Glutamatergic neuron (in vitro differentiated cells): ENCODE measurements around the gene PLEKHG5. TPM values are rescaled to one million over a fixed set of nuclear protein-coding genes. Genes with fewer than 3 reads are reported as not detected.
"Not testable (repeated sequence)": the region's sequence is repeated elsewhere in the genome, so short reads cannot be mapped to it uniquely, and the experiment has no call there.

Experiments used
- DNase-seq: peaks from one replicate; pipeline ENCODE4 v3.0.0; 2022
- H3K27ac Mint-ChIP-seq: one replicate; pipeline ENCODE4 v1.8.0; 2020; ENCODE audit warnings: mild to moderate bottlenecking, mixed read lengths, inconsistent platforms; ENCODE audit not compliant: unreplicated experiment
- H3K27me3 Mint-ChIP-seq: one replicate; pipeline ENCODE4 v1.8.0; 2020; ENCODE audit warnings: mild to moderate bottlenecking, moderate library complexity, mixed read lengths, inconsistent platforms; ENCODE audit not compliant: unreplicated experiment
- H3K36me3 Mint-ChIP-seq: one replicate; pipeline ENCODE4 v1.8.0; 2020; ENCODE audit warnings: mild to moderate bottlenecking, mixed read lengths, inconsistent platforms; ENCODE audit not compliant: unreplicated experiment
- H3K4me1 Mint-ChIP-seq: one replicate; pipeline ENCODE4 v1.8.0; 2020; ENCODE audit warnings: mild to moderate bottlenecking, low read depth, mixed read lengths, inconsistent platforms; ENCODE audit not compliant: unreplicated experiment
- H3K4me3 Mint-ChIP-seq: one replicate; pipeline ENCODE4 v1.8.0; 2020; ENCODE audit warnings: mild to moderate bottlenecking, mixed read lengths, inconsistent platforms; ENCODE audit not compliant: unreplicated experiment
- H3K9me3 Mint-ChIP-seq: one replicate; pipeline ENCODE4 v1.8.0; 2020; ENCODE audit warnings: mild to moderate bottlenecking, moderate library complexity, mixed read lengths, inconsistent platforms; ENCODE audit not compliant: unreplicated experiment
- total RNA-seq: library from RNA; stranded (reverse); fragmentation: NEBNext Ultra II Directional; extraction: Animal tissue kit (Norgen Biotek cat#: 25700); gene quantifications from one replicate; pipeline ENCODE4 v1.2.1, GENCODE V29; 2021; ENCODE audit not compliant: unreplicated experiment
- TF ChIP-seq, protein P1 (sequence below): fragments of 200-600 bp; sonication (generic); IDR thresholded peaks from one replicate; pipeline ENCODE4 v1.5.0; 2021; ENCODE audit not compliant: partially characterized antibody, unreplicated experiment

The PLEKHG5 gene
- total RNA-seq, 1 donor from 2014 or later, result 53.0 TPM

DNA sequence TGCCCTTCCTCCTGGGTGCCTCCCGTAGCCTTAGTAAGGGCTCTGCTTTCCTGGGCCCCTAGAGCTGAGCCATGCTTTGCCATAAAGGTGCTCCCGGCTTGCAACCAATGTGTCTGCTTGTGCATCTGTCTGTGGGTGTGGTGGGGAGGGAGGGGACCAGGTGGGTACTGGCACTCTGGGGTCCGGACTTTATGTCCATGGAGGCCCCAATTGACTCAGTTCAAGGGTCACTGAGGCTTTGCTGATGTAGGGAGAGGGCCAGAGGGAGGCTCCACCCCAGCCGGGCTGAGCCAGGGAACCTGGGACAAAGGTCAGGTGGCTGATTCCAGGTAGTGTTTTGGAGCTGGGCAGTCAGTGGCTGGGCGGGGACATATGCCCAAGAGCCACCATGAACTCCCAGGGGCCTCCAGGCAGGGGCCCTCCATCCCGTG lies 40.5 kb downstream of the PLEKHG5 start:
- Mint-ChIP-seq H3K36me3 (no peaks in the 10 kb centered on the region), H3K4me3 (no peak overlapping the region), H3K4me1 (peaks cover 10% of the 10 kb centered on the region), H3K9me3 (no peaks in the 10 kb centered on the region), H3K27ac (no peak overlapping the region), H3K27me3 (peaks cover 21% of the 10 kb centered on the region)
- TF ChIP-seq, protein P1, sequence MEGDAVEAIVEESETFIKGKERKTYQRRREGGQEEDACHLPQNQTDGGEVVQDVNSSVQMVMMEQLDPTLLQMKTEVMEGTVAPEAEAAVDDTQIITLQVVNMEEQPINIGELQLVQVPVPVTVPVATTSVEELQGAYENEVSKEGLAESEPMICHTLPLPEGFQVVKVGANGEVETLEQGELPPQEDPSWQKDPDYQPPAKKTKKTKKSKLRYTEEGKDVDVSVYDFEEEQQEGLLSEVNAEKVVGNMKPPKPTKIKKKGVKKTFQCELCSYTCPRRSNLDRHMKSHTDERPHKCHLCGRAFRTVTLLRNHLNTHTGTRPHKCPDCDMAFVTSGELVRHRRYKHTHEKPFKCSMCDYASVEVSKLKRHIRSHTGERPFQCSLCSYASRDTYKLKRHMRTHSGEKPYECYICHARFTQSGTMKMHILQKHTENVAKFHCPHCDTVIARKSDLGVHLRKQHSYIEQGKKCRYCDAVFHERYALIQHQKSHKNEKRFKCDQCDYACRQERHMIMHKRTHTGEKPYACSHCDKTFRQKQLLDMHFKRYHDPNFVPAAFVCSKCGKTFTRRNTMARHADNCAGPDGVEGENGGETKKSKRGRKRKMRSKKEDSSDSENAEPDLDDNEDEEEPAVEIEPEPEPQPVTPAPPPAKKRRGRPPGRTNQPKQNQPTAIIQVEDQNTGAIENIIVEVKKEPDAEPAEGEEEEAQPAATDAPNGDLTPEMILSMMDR, result no peak
- DNase-seq, result no peak

DNA sequence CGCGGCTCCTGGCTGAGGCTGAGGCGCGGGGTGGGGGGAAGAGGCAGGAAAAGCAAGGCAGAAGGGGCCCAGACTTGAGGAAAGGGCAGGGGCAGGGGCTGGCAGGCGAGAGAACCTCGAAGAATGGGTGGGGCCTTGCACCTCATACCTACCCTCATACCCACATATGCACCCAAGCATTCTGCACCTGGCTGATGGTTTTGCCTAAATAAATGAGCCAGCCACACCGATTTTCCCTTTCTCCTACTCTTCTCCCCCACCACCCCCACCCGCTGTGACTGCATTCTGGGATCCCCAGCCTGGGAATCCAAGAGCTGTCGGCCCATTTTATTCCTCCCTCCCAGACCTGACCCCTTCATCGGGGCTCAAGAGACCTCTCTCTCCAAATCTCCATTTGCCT lies 41.0 kb downstream of the PLEKHG5 start:
- not testable (repeated sequence) for H3K27ac Mint-ChIP-seq, H3K4me3 Mint-ChIP-seq, DNase-seq, H3K9me3 Mint-ChIP-seq, H3K36me3 Mint-ChIP-seq
- Mint-ChIP-seq H3K27me3 (peaks cover 19% of the 10 kb centered on the region), H3K4me1 (peaks cover 10% of the 10 kb centered on the region)

DNA sequence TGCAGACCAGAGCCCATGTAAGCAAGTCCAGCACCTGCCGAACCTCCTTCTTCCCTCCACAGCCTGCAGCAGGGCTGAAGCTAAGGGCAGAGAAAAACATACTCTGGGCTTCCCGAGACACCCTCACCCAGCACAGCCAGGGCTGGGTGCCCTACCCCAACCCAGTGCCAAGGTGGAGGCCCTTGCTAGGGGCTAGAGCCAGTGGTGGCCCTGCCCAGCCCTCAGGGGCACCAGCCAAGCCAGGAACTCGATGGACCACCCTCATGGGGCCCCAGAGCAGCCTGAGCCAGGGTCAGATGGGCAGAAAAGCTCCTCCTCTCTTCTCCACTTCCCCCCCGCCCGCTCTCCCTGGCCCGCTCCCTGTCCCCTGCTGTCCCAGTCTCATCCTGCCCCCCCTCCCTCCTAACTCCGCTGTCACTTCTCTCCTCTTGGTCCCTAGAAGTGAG lies 41.4 kb downstream of the PLEKHG5 start:
- no peaks in the 10 kb centered on the region for H3K9me3 Mint-ChIP-seq
- H3K27me3 Mint-ChIP-seq, result peaks cover 21% of the 10 kb centered on the region
- no peaks in the 10 kb centered on the region for H3K36me3 Mint-ChIP-seq
- H3K4me1 Mint-ChIP-seq, result peaks cover 11% of the 10 kb centered on the region
- no peak overlapping the region for H3K4me3 Mint-ChIP-seq
- peak overlapping the region; percentile 22 for H3K27ac Mint-ChIP-seq
- TF ChIP-seq, protein P1, result no peak
- no peak for DNase-seq

DNA sequence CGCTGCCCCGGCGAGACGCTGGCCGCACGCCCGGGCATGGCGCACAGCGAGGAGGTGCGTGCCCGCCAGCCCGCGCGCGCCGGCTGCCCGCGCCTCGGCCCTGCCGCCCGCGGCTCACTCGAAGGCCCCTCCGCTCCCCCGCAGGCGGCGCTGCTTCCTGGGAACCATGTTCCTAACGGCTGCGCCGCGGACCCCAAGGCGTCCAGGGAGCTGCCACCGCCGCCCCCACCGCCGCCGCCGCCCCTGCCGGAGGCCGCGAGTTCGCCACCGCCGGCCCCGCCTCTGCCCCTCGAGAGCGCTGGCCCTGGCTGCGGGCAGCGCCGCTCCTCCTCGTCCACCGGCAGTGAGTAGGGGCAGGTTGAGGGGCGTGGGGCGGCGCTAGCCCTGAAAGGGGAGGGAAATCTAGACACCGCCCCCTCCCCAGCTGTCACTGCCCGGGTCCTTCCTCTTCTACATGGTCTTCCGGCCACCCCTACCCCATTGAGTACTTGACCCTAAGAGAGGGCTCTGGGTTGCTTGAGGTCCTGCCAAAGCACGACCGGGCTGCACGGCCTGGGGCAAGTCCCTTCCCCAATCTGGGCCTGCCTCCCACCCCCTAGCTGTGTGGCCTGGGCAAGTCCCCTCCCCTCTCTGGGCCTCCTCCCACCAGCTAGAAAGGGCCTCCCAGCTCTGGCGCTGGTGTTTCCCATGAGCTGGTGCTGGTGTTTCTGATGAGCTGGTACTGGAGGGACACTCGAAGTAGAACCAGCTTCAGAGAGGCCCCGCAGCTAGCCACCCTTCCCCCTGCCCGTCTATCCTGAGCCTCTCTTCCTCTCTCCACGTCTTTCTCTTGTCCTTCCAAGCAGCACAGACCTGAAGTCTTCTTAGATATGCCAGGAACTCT lies 42.5 kb downstream of the PLEKHG5 start:
- Mint-ChIP-seq H3K4me1 (peaks cover 16% of the 10 kb centered on the region), H3K4me3 (peak overlapping the region; percentile 63), H3K27me3 (peaks cover 25% of the 10 kb centered on the region), H3K27ac (no peak overlapping the region), H3K9me3 (peaks cover 3% of the 10 kb centered on the region), H3K36me3 (no peaks in the 10 kb centered on the region)
- TF ChIP-seq, protein P1, result no peak
- peak; percentile 75 for DNase-seq

DNA sequence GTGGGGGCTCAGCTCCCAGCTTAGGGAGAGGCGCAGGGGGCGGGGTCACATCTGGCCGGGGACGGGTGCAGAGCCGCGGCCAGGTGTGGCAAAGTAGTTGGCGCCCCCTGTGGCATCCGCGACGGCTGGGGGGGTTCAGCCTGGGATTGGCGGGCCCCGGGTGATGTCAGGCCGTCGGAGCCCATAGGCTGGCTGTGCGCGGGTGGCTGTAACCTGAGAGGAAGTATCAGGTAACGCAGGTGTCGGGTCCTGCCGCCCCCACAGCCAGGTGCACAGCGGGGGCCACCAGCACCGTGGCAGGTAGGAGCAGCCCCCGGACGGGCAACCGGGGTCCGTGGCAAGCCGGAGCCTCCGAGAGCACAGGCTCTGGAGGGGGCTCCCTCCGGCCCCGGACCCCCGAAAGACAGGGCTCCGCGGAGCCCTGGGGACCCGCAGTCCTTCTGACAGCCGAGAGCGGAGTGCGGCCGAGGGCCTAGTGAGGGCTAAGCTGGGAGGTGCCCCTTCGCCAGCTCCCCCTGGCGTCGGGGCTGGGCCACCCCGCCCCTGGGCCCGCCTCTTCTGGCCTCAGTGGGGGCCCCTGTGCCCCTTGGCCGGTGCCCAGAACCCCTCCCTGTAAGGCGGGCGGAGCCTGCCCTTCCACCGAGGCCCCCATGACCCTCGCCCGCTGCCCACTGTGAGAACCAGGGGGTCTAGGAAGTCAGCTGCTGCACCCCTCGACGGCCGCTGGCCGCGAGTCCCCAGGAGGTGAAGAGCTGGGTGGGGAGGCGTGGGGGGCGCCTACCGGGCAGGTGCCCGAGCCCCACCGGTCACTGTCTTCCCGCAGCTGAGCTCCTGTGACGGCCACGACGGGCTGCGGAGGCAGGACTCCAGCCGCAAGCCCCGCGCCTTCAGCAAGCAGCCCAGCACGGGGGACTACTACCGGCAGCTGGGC lies 43.4 kb downstream of the PLEKHG5 start:
- no peak for DNase-seq
- no peaks in the 10 kb centered on the region for H3K36me3 Mint-ChIP-seq
- no peak overlapping the region for H3K4me3 Mint-ChIP-seq
- peaks cover 3% of the 10 kb centered on the region for H3K9me3 Mint-ChIP-seq
- no peak overlapping the region for H3K27ac Mint-ChIP-seq
- peaks cover 11% of the 10 kb centered on the region for H3K4me1 Mint-ChIP-seq
- TF ChIP-seq, protein P1, result peak; percentile 34
- peaks cover 20% of the 10 kb centered on the region for H3K27me3 Mint-ChIP-seq
